Glomerular visceral epithelial cell (primary cell): ENCODE measurements around the gene FGF3.

Experiments
- DNase-seq: peaks from one replicate; pipeline ENCODE4 v3.0.0-alpha.2; 2016; ENCODE audit errors: extremely low spot score

The FGF3 gene

GRCh38 chr11:69804769-69805508 lies 14.3 kb downstream of the FGF3 start:
- DNase-seq = no peak

- no peak for DNase-seq
Measured at GRCh38 chr11:69803604-69804218, 15.5 kb downstream of the FGF3 start.

GRCh38 chr11:69803022-69803421 lies 16.2 kb downstream of the FGF3 start:
- no peak for DNase-seq

GRCh38 chr11:69802590-69802989 lies 16.6 kb downstream of the FGF3 start:
- DNase-seq = no peak

- peak; percentile 9 for DNase-seq
Measured at GRCh38 chr11:69801513-69802335, 17.5 kb downstream of the FGF3 start.

GRCh38 chr11:69800278-69800677 lies 18.9 kb downstream of the FGF3 start:
- no peak for DNase-seq

GRCh38 chr11:69799582-69799981 lies 19.6 kb downstream of the FGF3 start:
- no peak for DNase-seq

GRCh38 chr11:69799097-69799496 lies 20.1 kb downstream of the FGF3 start:
- no peak for DNase-seq

- no peak for DNase-seq
Measured at GRCh38 chr11:69797737-69798528, 21.3 kb downstream of the FGF3 start.

- DNase-seq = no peak
Measured at GRCh38 chr11:69797156-69797555, 22.1 kb downstream of the FGF3 start.

GRCh38 chr11:69796063-69796462 lies 23.2 kb downstream of the FGF3 start:
- no peak for DNase-seq

GRCh38 chr11:69791276-69792180 lies 27.7 kb downstream of the FGF3 start:
- peak; percentile 22 for DNase-seq

GRCh38 chr11:69788956-69789355 lies 30.3 kb downstream of the FGF3 start:
- no peak for DNase-seq

- DNase-seq = no peak
Measured at GRCh38 chr11:69787906-69788305, 31.3 kb downstream of the FGF3 start.

- DNase-seq = no peak
Measured at GRCh38 chr11:69787457-69787856, 31.8 kb downstream of the FGF3 start.

GRCh38 chr11:69781241-69781640 lies 38.0 kb downstream of the FGF3 start:
- DNase-seq = no peak

- DNase-seq = no peak
Measured at GRCh38 chr11:69778373-69778772, 40.8 kb downstream of the FGF3 start.

- no peak for DNase-seq
Measured at GRCh38 chr11:69775163-69775755, 44.0 kb downstream of the FGF3 start, which contains the start of gene FGF4. TSS of gene FGF4 (minus strand) at chr11:69775341. CDS start at chr11:69775084, 257 bp downstream.

GRCh38 chr11:69774354-69775162 lies 44.7 kb downstream of the FGF3 start:
- no peak for DNase-seq
